HTERT RPE-1 (cell line): ENCODE measurements around the gene ARID1A.

Experiments used
- in situ Hi-C: fragments of 300-500 bp; cut with MboI; formaldehyde crosslinking; loops from 4 replicates; pipeline ENCODE4 v1.14.3; 2020; ENCODE audit warnings: low sequenced_read_pairs

The ARID1A gene

GRCh38 chr1:26758358-26758757 is 62.5 kb downstream of the ARID1A start:
- in situ Hi-C loops, result no loop called here

GRCh38 chr1:26759531-26759930 is 63.7 kb downstream of the ARID1A start:
- in situ Hi-C loops, result no loop called here

GRCh38 chr1:26761217-26761616 is 65.4 kb downstream of the ARID1A start:
- in situ Hi-C loops, result no loop called here

- in situ Hi-C loops, result no loop called here
Measured at GRCh38 chr1:26767714-26768113, 71.9 kb downstream of the ARID1A start.

GRCh38 chr1:26768755-26769154 is 72.9 kb downstream of the ARID1A start:
- in situ Hi-C loops, result no loop called here

- in situ Hi-C loops, result no loop called here
Measured at GRCh38 chr1:26771285-26771642, 75.4 kb downstream of the ARID1A start.

- in situ Hi-C loops, result no loop called here
Measured at GRCh38 chr1:26771643-26772321, 76.0 kb downstream of the ARID1A start.

- in situ Hi-C loops, result no loop called here
Measured at GRCh38 chr1:26772687-26773086, 76.9 kb downstream of the ARID1A start.

GRCh38 chr1:26774462-26774861 is 78.6 kb downstream of the ARID1A start:
- in situ Hi-C loops, result no loop called here

- in situ Hi-C loops, result no loop called here
Measured at GRCh38 chr1:26775666-26776065, 79.9 kb downstream of the ARID1A start.

GRCh38 chr1:26779098-26779668 is 83.4 kb downstream of the ARID1A start:
- in situ Hi-C loops, result no loop called here

GRCh38 chr1:26780344-26780957 is 84.6 kb downstream of the ARID1A start:
- in situ Hi-C loops, result no loop called here

GRCh38 chr1:26781206-26781825 is 85.5 kb downstream of the ARID1A start:
- in situ Hi-C loops, result no loop called here

GRCh38 chr1:26782521-26783212 is 86.9 kb downstream of the ARID1A start:
- in situ Hi-C loops, result no loop called here

- in situ Hi-C loops, result no loop called here
Measured at GRCh38 chr1:26783646-26784022, 87.8 kb downstream of the ARID1A start.

GRCh38 chr1:26784023-26784871 is 88.4 kb downstream of the ARID1A start:
- in situ Hi-C loops, result no loop called here

- in situ Hi-C loops, result no loop called here
Measured at GRCh38 chr1:26784886-26785285, 89.1 kb downstream of the ARID1A start.

- in situ Hi-C loops, result no loop called here
Measured at GRCh38 chr1:26785611-26786436, 90.0 kb downstream of the ARID1A start.

- in situ Hi-C loops, result no loop called here
Measured at GRCh38 chr1:26786437-26787380, 90.9 kb downstream of the ARID1A start.
